Gastrocnemius medialis (tissue), 4 donors: Measurements from ENCODE around the gene LHFPL2. TPM values are rescaled to one million over a fixed set of nuclear protein-coding genes. Genes with fewer than 3 reads are reported as not detected.

Source experiments
- ATAC-seq, 2 donors: fragments of 150-250 bp; one replicate each; pipeline ENCODE4 v1.9.1; 2016
- DNase-seq, 2 donors: peaks; one replicate each; pipeline ENCODE4 v3.0.0-alpha.2; 2019
- H3K27ac ChIP-seq, 4 donors: fragments of 200-600 bp; sonication (generic); 1 replicate in 1 of 4; 2 replicates in 3 of 4; pipeline ENCODE4 v1.5.1; 2016 to 2018; ENCODE audit warnings: mild to moderate bottlenecking in 2 of 4, moderate library complexity in 1 of 4
- H3K27me3 ChIP-seq, 3 donors: fragments of 200-600 bp; sonication (generic) in 2 of 3; 1 replicate in 1 of 3; 2 replicates in 2 of 3; pipeline versions ENCODE4 v1.5.1 to v1.6.0; 2016 to 2019; ENCODE audit warnings: mild to moderate bottlenecking in 1 of 3, moderate library complexity in 1 of 3
- H3K36me3 ChIP-seq, 2 donors: fragments of 200-600 bp; sonication (generic) in 1 of 2; one replicate each; pipeline ENCODE4 v1.5.1; 2017 to 2018
- H3K4me1 ChIP-seq, 2 donors: fragments of 200-600 bp; sonication (generic) in 1 of 2; one replicate each; pipeline ENCODE4 v1.5.1; 2016 to 2017; ENCODE audit warnings: mild to moderate bottlenecking in 2 of 2
- H3K4me3 ChIP-seq, 4 donors: fragments of 200-600 bp; sonication (generic) in 3 of 4; 1 replicate in 1 of 4; 2 replicates in 3 of 4; pipeline ENCODE4 v1.5.1; 2016 to 2019; ENCODE audit warnings: mild to moderate bottlenecking in 2 of 4
- H3K9me3 ChIP-seq, 3 donors: fragments of 200-600 bp; sonication (generic) in 2 of 3; 1 replicate in 1 of 3; 2 replicates in 2 of 3; pipeline ENCODE4 v1.5.1; 2016 to 2019
- POLR2A ChIP-seq, 2 donors: fragments of 450-650 bp; IDR thresholded peaks; one replicate each; pipeline ENCODE4 v1.6.1; 2017; ENCODE audit warnings: antibody characterized with exemption in 2 of 2, mild to moderate bottlenecking in 2 of 2, moderate library complexity in 2 of 2
- in situ Hi-C, 4 donors: fragments of 200-750 bp; cut with MboI; loops; one replicate each; pipeline versions ENCODE4 v1.15.0 to v1.8.0; 2017; ENCODE audit warnings: low sequenced_read_pairs in 4 of 4
- intact Hi-C: fragments of 100-400 bp; cut with DNase I; formaldehyde crosslinking; loops from one replicate; pipeline ENCODE4 v1.15.1; 2023; ENCODE audit warnings: low total_unique reads
- total RNA-seq, 4 donors: library from RNA; depleted of rRNA; stranded (reverse); fragments of >200 nt; gene quantifications; one replicate each; pipeline versions ENCODE4 v1.1.0 to v1.2.3, GENCODE V29; 2016
- TF ChIP-seq, protein P1 (sequence below), 5 experiments: fragments of 450-650 bp in 3 of 5; fragments of 200-600 bp in 2 of 5; sonication (generic) in 2 of 5; IDR thresholded peaks in 4 of 5; conservative IDR thresholded peaks in 1 of 5; 1 replicate in 4 of 5; 2 replicates in 1 of 5; pipeline ENCODE4 v1.5.1; 2016 to 2019; ENCODE audit warnings: antibody characterized with exemption in 5 of 5, mild to moderate bottlenecking in 3 of 5, moderate library complexity in 3 of 5

The LHFPL2 gene
- total RNA-seq, 4 donors from 2014 or later = 3.4 to 4.7 (median 3.5) TPM

- Histone ChIP-seq H3K4me3 (no peak overlapping the region), H3K4me1 (peaks cover 17 to 18% of the 10 kb centered on the region in 2 donors), H3K27me3 (no peaks in the 10 kb centered on the region), H3K36me3 (no peaks in the 10 kb centered on the region), H3K27ac (no peak overlapping the region), H3K9me3 (no peaks in the 10 kb centered on the region)
- in situ Hi-C loops (loop anchor here in 2 of 4 donors (25.0 kb wide), 2 partner anchors 95 to 420 kb away; partner anchors contain the start of gene LHFPL2 (in 1 of the 2)), intact Hi-C loops (loop anchor here (10.0 kb wide), 1 partner anchor 102 kb away; the partner anchor contains the start of gene LHFPL2)
- TF ChIP-seq, protein P1, sequence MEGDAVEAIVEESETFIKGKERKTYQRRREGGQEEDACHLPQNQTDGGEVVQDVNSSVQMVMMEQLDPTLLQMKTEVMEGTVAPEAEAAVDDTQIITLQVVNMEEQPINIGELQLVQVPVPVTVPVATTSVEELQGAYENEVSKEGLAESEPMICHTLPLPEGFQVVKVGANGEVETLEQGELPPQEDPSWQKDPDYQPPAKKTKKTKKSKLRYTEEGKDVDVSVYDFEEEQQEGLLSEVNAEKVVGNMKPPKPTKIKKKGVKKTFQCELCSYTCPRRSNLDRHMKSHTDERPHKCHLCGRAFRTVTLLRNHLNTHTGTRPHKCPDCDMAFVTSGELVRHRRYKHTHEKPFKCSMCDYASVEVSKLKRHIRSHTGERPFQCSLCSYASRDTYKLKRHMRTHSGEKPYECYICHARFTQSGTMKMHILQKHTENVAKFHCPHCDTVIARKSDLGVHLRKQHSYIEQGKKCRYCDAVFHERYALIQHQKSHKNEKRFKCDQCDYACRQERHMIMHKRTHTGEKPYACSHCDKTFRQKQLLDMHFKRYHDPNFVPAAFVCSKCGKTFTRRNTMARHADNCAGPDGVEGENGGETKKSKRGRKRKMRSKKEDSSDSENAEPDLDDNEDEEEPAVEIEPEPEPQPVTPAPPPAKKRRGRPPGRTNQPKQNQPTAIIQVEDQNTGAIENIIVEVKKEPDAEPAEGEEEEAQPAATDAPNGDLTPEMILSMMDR (IDR thresholded peaks at IDR 0.05 in 4 of 5, conservative IDR thresholded peaks at IDR 0.05 in 1 of 5) = no peak
- no peak for TF ChIP-seq POLR2A (IDR thresholded peaks at IDR 0.05)
- DNase-seq = no peak
- ATAC-seq = no peak
Measured at GRCh38 chr5:78542321-78542840, 106.2 kb downstream of the LHFPL2 start.

DNA sequence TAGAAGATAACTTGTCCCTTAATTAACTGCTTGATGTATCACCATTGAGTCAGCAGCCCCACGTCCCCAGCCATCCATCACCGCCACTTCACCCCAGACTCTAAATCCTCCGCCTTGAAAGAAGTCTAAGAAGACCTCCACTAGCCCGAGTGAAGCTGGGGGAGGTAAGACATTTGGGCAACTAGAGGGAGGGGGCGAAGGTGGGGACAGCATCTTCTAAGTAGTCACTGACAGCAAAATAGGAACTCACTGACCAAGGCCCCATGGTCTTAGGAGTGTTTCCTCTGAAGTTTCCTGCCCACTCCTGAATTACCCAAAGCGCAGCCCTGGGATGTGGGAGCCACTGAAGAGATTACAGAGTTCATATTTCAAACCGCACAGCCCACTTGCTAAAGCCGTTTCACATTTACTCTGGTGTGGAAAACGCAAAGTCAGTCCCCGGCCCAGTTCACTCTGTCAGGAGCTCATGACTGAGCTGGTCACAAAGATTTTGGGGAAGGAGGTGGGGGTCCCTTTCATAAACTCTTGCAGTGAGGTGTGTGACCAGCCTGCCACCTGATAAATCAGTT is 107.4 kb downstream of the LHFPL2 start:
- no peak for DNase-seq
- in situ Hi-C loops (loop anchor here in 2 of 4 donors (25.0 kb wide), 2 partner anchors 96 to 421 kb away; partner anchors contain the start of gene LHFPL2 (in 1 of the 2)), intact Hi-C loops (loop anchor here (10.0 kb wide), 1 partner anchor 104 kb away; the partner anchor contains the start of gene LHFPL2)
- peaks cover 5 to 8% of the 10 kb centered on the region in 2 donors for H3K4me1 ChIP-seq
- TF ChIP-seq POLR2A (IDR thresholded peaks at IDR 0.05) = no peak
- TF ChIP-seq, protein P1 (IDR thresholded peaks at IDR 0.05 in 4 of 5, conservative IDR thresholded peaks at IDR 0.05 in 1 of 5) = no peak
- no peaks in the 10 kb centered on the region for H3K27me3 ChIP-seq
- no peaks in the 10 kb centered on the region for H3K36me3 ChIP-seq
- ATAC-seq = no peak
- no peak overlapping the region for H3K4me3 ChIP-seq
- no peak overlapping the region for H3K27ac ChIP-seq
- H3K9me3 ChIP-seq = no peaks in the 10 kb centered on the region

GRCh38 chr5:78540335-78541085 is 108.1 kb downstream of the LHFPL2 start:
- Histone ChIP-seq H3K9me3 (no peaks in the 10 kb centered on the region), H3K27ac (peak overlapping the region in 2 of 4 donors; percentile 3 to 29), H3K36me3 (no peaks in the 10 kb centered on the region), H3K4me1 (peaks cover 5 to 8% of the 10 kb centered on the region in 2 donors), H3K27me3 (no peaks in the 10 kb centered on the region), H3K4me3 (no peak overlapping the region)
- no peak for TF ChIP-seq POLR2A (IDR thresholded peaks at IDR 0.05)
- TF ChIP-seq, protein P1 (IDR thresholded peaks at IDR 0.05 in 4 of 5, conservative IDR thresholded peaks at IDR 0.05 in 1 of 5) = no peak
- peak in 1 of 2 donors; percentile 58 for DNase-seq
- in situ Hi-C loops (loop anchor here in 2 of 4 donors (25.0 kb wide), 2 partner anchors 97 to 422 kb away; partner anchors contain the start of gene LHFPL2 (in 1 of the 2)), intact Hi-C loops (loop anchor here (10.0 kb wide), 1 partner anchor 104 kb away; the partner anchor contains the start of gene LHFPL2)
- peak; percentile 40 to 71 for ATAC-seq

- in situ Hi-C loops (loop anchor here in 2 of 4 donors (10.0 to 25.0 kb wide), 3 partner anchors 99 to 426 kb away; partner anchors contain the start of gene LHFPL2 (in 1 of the 2)), intact Hi-C loops (loop anchor here (5.0 kb wide), 1 partner anchor 429 kb away; no protein-coding TSS in a partner anchor)
Measured at GRCh38 chr5:78538240-78538850, 110.2 kb downstream of the LHFPL2 start.

More at GRCh38 chr5:78538240-78538850, 110.2 kb downstream of the LHFPL2 start:
- no peaks in the 10 kb centered on the region for H3K27me3 ChIP-seq
- H3K27ac ChIP-seq = no peak overlapping the region
- no peaks in the 10 kb centered on the region for H3K36me3 ChIP-seq
- TF ChIP-seq POLR2A (IDR thresholded peaks at IDR 0.05) = no peak
- TF ChIP-seq, protein P1 (IDR thresholded peaks at IDR 0.05 in 4 of 5, conservative IDR thresholded peaks at IDR 0.05 in 1 of 5) = no peak
- ATAC-seq (no peak), DNase-seq (no peak)
- H3K9me3 ChIP-seq = no peaks in the 10 kb centered on the region
- H3K4me1 ChIP-seq = no peaks in the 10 kb centered on the region
- no peak overlapping the region for H3K4me3 ChIP-seq
